Dermis microvascular lymphatic vessel endothelial cell (primary cell): Measurements from ENCODE around the gene C22orf15. TPM values are rescaled to one million over a fixed set of nuclear protein-coding genes. Genes with fewer than 3 reads are reported as not detected.

Experiments used
- DNase-seq, 2 donors: peaks; one replicate each; pipeline versions ENCODE4 v3.0.0 to v3.0.0-alpha.2; 2010; ENCODE audit warnings: low read depth in 2 of 2
- total RNA-seq: library from RNA; depleted of rRNA; stranded (reverse); fragments of >200 nt; gene quantifications from 2 replicates; pipeline ENCODE4 v1.2.1, GENCODE V29; 2014

Gene C22orf15
- total RNA-seq, 1 donor from 2014 or later = 0.64 TPM

DNA sequence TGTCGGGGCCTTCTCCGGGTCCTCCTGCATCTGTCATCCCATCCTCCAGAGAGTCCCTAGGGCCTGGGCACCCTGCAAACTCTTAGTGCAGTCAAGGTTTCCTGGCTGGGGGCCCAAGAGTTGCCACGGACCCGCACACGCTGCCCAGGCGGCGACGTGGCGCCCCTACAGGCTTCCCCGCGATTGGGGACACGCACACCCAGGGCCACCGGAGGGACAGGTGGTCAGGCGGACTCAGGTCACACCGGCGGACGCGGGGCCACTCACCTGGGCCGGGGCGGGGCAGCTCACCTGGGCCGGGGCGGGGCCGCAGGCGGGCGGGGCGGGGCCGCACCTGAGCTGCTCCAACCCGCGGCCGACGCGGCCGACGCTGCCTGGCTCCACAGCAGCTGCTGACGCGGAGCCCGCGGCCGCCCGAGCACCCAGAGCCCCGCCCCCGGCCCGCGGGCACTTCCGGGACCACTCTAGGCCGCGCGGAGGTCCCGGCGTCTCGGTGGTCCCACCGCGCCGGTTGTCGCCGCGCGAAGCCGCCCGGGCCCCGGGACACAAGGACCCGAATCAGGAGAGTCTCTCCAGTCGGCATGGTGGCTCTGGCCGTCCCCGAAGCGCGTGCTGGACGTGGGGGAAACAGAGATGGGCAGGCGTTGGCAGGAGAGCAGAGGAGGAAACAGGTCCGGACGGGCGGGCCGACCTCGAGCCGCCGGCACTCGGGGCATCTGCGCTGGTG lies 11.9 kb upstream of the C22orf15 start, which contains the start of gene ZNF70:
Gene ZNF70 (minus strand): TSS at position 399 of the 727 bp plus-strand sequence. CDS start 5,972 bp downstream, outside the sequence.
- DNase-seq = peak; percentile 48 to 85

DNA sequence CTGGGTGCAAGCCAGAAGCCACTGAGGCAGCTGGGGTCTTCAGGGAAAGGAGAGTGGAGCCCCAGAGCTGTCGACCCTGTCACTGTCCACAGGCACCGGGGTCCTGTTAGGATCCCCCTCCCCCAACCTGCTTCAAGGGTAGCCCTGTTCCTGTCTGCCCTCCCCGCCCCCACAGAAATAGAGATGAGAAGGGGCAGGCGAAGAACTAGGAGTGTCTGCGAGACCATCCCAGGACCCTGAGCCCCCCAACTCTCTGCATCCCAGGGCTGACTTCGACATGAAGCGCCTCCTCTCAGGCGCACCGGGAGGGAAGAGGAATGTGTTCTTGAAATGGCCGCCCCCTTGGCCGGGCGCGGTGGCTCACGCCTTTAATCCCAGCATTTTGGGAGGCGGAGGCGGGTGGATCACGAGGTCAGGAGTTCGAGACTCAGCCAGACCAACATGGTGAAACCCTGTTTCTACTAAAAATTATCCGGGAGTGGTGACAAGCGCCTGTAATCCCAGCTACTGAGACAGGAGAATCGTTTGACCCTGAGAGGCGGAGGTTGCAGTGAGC lies 11.3 kb upstream of the C22orf15 start:
- DNase-seq = no peak

- DNase-seq = no peak
These were observed 10.6 kb upstream of the C22orf15 start for GRCh38 chr22:23752090-23752691.

- DNase-seq = no peak
These were observed 10.0 kb upstream of the C22orf15 start for GRCh38 chr22:23752750-23753149.

DNA sequence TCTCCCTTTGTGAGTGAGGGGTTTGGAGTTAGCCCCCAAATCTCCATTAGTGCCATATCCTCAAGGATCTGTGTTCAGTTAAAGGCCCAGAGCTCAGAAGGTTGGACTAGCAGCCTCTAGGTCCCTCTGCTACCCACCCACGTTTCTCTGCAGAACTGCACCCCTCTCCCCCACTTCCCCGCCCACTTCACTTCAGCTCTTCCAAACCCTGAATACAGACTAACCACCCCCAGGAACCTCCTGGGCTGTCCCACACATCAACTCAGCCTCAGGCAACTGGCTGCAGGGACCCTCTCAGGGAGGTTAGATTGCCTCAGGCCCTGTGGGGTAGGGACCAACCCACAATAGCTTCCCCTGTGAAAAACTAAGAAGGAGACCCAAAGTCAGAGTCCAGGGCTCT lies 9.4 kb upstream of the C22orf15 start:
- DNase-seq = no peak

DNA sequence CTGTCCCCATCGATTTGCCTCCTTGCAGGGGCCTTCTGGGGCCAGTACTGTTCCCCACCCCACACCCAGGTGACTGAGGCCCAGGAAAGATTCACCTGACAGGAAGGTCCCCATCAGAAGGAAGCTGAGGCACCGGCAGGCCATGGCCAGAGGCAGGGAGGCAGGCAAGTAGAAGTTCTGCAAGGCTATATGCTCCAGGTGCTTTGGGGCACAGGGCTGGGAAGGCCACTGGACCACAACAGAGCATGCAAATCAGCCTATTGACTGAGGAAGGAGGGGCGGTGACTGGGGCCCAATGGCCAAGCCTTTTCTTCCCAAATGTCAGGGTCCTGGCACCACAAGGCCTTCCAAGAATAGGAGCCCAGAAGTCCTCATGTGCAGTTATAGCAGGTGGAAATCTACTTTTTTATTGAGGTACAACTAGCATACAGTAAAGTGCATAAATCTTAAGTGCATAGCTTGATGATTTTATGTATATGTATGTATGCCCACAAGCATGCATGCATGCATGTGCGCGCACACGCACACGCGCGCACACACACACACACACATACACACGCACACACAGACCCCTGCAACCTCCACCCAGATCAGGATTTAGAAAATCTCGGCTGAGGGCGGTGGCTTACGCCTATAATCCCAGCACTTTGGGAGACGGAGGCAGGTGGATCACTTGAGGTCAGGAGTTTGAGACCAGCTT lies 8.4 kb upstream of the C22orf15 start, which contains the start of gene VPREB3:
Gene VPREB3 (minus strand): TSS at position 206 of the 700 bp plus-strand sequence. CDS start 62 bp downstream, at position 144.
- no peak for DNase-seq

GRCh38 chr22:23754980-23755636 lies 7.7 kb upstream of the C22orf15 start:
- peak; percentile 71 to 80 for DNase-seq

GRCh38 chr22:23755711-23756110 lies 7.1 kb upstream of the C22orf15 start:
- DNase-seq = no peak

- DNase-seq = no peak
These were observed 5.9 kb upstream of the C22orf15 start for GRCh38 chr22:23756891-23757290.

DNA sequence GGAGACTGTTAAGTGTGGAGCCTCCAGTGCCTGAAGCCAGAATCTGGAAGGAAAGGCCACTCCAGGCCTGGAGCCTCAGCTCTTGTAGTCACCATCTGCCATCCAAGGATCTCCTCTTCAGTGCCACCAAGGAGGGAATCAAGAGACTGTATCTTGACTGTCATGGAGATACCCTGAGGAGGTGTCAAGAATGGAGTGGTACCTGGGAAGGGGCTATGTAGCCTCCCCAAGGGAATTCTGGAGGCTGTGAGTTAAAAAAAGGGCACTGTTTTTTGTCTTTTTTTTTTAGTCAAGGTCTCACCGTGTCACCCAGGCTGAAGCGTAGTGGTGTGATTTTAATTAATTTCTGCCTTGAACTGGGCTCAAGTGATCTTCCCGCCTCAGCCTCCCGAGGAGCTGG lies 3.2 kb upstream of the C22orf15 start:
- no peak for DNase-seq

DNA sequence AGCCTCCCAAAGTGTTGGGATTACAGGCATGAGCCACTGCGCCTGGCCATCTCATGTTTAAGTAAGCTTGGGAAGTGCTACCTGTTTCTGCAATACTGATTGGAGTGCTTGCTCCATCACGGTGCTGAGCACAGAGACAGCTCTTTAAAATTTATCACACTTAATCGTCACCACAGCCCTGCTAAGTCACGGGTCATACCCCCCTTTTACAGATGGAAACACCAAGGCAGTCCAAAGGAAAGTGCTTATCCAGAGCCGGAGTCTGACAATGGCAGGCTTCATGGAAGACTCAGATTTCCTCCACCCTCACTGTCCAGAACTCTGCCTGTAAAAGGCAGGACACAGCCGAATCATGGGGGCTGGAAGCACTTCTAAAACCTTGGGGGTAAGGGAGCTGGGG lies 2.7 kb upstream of the C22orf15 start:
- DNase-seq = no peak

DNA sequence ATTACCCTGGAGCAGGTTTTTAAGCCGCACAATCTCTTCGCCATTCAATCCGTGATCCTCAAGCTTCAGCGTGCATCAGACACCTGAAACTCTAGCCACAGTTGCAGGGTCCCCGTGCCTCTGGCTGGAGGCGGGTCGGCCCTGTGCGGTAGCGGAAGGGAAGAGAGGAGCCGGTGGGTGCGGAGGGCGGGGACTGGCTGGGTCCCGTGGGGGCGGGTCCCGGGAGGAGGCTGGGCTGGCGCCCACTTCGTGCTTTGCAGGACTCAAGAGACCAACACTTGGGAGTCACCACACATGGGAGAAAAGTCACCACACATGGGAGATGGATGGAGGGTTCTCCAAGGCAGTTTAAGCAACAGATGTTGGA lies 772 bp downstream of the C22orf15 start:
- DNase-seq = no peak

DNA sequence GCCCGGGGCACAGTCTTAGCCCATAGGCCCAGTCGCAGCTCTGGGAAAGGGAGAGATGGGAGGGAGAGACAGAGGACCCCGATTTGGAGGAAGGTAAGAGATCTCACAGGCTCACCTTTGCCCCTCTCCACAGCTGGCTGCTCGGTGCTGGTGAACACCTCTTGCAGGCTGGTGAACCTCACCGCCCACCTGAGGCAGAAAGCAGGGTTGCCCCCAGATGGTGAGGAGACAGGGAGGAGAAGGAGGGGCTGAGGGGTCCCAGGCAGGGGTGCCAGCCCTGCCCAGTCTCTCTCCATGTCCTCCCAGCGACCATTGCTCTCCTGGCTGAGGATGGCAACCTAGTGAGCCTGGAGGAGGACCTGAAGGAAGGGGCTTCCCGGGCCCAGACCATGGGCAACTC lies 1.2 kb downstream of the C22orf15 start:
- no peak for DNase-seq

DNA sequence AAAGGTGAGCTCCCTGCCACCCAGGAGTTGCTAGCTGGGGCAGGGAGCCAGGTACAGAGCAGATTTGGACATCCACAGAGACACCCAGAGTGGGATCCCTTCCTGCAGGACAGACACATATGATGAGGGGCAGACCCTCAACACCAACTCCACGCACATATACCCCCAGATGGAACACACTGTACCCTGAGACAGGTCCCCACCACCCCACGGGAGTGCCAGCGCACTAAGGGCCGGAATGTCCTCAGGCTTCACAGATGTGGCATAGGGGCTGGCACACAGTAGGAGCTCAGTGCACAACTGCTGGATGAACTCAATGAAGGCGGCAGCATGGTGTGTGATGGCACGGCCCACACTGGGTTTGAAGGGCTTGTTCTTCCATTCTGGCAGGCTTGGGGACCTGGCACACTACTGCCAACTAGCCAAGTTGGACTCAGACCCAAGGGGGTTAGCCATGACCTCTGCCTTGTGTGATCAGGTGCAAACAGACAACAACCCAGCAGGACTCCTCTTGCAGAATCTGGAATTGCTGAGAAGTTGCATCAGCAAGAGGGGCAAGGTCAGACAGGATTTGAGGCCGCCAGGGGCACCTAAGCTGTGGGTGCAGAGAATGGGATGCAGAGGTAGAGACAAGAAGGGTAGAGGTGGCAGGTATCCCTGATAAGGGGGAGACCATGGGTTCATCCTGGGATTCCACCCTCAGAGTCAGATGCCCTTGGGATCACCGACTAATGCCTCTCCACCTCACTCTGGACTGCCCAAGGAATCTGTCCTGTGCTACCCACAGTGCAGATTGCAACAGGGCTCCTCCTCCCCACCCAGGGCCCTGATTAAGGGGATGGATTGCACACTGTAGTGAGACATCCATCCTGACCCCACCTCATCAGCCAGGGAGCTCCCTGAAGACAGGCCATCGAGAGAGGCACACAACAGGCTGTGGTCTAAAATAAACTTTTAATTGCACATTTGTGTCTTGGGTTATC lies 2.4 kb downstream of the C22orf15 start:
- DNase-seq = no peak

GRCh38 chr22:23767303-23767672 lies 4.5 kb downstream of the C22orf15 start:
- no peak for DNase-seq

- DNase-seq = peak; percentile 66 to 84
These were observed 5.1 kb downstream of the C22orf15 start, which contains the start of gene CHCHD10 for GRCh38 chr22:23767673-23768548. Gene CHCHD10 (minus strand): TSS chr22:23767972. CDS start chr22:23767874, 98 bp downstream.

DNA sequence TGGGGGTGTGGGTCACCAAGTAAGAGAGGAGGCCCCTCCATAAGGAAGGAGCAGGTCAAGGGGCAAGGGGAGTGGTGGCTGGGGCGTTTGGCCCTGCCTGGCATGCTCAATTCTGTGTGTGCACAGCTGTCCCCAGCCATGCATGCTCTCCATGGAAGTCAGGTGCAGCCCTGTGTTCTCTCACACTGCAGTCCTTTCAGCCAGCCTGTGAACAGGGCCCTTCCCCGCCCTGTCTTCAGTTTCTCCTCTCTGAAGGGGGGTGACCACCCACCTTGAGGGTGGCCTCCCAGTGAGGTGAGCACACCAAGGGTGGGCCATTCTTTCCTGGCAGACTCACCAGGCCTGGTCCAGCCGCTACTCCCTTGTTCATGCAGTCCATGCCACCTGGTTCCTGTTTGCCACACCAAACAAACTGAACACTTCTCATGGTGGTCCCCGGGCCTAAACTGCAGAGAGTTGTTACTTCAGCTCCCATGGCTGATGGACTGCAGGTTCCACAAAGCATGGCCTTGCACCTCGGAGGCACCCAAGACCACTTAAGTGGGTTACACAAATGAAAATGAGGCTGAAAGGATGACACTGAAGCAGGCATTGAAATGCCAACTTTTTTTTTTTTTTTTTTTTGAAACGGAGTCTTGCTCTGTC lies 6.7 kb downstream of the C22orf15 start:
- no peak for DNase-seq

DNA sequence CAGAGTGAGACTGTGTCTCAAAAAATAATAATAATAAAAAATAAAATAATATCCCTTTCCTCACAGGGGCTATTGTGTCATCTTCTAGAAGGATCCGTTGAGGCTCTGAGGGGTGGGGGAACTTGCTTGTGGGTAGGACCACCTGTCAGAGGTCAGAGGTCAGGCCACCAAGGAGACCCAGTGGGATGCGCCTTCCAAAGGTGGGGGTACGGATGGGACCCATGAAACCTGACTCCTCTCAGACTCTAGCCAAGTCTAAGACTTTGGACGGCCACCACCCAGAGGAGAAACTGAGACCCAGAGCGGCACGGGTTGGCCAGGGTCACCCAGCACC lies 9.5 kb downstream of the C22orf15 start:
- no peak for DNase-seq
